ENCODE measurements around the gene JUND.
A peak's percentile ranks its signal among the peaks of the same experiment; 100 is the strongest.

Gene JUND

DNA sequence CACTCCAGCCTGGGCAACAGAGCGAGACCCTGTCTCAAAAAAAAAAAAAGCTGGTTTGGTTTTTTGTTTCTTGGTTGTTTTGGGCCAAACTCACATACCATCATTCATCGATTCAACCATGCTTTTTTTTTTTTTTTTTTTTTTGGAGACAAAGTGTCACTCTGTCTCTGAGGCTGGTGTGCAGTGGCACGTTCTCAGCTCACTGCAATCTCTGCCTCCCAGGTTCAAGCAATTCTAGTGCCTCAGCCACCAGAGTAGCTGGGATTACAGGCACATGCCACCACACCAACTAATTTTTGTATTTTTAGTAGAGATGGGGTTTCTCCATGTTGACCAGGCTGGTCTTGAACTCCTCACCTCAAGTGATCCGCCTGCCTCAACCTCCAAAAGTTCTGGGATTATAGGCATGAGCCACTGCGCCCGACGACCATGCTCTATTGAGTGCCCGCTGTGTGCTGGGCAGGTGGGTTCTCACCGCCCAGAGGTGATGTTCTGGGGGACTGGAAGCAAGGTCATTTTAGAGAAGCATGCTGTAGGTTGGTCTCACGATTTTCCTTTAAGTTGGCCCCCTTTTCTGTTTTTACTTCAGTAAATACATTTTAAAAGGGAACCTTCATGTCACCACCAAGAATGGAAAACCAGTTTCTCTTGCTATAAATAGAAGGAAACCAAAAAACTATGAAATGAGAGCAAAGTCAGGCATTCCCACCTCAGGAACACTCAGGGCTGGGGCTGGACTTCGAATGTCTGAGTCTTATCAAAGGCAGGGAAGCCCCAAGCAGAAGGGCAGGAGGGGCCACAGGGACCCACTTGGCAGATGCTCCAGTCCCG lies 8.3 kb upstream of the JUND start:
- DNase-seq: no peak

DNA sequence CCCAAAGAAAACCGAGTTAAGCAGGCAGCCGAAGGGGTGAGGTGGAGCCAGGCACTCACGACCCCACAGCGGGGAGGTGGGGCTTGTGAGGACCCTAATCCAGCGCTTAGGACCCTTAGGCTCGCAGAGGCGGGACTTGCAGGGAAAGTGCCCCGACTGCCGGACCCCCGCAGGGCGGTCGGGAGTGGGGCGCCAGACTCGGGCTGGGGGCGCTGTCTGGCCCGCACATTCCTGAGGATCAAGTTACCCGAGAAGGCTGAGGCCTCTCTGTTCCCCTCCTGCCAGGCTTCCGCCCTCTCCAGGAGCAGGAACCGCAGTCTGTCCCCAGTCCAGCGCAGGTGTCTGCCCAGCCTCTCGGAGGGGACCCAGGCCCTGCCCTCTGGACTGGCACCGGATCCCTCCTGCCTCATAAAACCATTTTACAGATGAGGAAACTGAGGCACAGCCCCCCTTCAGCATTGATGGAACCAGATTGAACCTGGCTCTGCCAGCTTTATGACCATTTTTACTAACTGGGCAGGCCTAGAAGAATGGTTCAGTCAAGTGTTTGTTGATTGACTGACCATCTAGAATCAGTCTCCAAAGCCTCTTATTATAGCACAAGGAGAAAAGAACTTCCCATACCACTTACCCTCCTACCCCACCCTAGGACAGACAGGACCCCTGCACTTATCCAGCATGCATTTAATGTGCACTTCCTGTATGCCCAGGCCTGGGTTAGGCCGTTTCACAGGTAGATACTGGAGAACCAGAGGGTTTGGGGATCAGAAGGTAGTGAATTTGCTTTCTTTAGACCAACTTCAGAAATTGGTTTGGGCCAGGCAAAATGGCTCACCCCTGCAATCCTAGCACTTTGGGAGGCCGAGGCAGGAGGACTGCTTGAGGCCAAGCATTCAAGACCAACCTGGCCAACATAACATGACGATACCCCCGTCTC lies 6.7 kb upstream of the JUND start:
- peak; percentile 44 for DNase-seq

DNA sequence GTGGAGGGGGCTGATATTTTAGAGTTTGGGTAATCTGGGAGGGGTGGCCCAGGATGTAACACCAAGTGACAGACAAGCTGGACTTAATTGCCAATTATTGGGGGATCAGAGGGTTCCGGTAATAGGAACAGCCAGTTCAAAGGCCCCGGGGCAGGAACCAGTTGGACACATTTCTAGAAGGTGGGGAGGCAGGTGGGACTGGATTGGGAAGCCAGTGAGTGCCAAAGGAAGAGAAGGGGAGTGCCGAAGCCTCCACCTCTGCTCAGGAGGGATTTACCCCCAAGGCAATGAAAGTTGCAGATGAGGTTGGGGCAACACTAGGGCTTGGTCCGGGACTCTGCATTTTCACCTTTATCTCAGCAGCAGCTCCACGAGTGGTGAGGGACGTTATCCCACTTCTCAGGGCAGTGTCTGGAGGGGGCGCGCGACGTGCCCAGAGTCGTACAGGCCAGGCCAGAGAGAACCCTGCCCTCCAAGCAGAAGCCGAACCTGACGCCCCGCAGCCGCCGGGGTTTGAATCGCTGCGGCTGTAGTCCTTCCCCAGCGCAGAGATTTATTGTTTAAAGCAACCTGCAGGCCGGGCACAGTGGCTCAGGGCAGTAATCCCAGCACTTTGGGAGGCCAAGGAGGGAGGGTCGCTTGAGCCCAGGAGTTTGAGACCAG lies 5.7 kb upstream of the JUND start:
- DNase-seq: no peak

DNA sequence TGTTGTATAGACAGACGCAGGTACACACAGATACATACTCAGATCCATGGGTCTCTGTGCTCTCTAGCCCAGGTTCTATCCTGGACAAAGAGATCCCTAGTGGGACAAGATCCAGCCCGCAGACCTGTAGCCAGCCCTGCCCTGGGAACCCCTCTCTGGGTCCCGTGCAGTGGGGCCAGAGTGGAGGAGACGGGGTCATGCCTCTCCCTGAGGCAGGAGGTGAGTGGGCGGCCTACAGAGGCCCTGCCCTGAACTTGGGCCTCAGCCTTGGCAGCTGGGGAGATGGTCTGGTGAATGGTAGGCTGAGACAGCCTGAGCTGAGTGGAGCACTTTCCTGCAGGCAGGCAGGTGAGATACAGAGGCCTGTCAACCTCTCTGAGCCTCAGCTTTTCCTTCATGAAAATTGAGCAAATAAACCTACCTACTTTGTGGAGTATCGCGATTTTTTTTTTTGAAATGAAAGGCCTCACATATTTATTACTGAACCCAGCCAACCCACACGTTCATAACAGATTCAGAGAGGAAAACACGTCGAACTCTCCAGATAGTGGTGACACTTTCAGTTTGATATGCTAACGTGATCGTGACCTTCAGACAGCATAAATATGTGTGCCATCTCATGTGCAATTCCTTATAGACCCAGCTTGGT lies 3.4 kb upstream of the JUND start:
- DNase-seq: no peak

DNA sequence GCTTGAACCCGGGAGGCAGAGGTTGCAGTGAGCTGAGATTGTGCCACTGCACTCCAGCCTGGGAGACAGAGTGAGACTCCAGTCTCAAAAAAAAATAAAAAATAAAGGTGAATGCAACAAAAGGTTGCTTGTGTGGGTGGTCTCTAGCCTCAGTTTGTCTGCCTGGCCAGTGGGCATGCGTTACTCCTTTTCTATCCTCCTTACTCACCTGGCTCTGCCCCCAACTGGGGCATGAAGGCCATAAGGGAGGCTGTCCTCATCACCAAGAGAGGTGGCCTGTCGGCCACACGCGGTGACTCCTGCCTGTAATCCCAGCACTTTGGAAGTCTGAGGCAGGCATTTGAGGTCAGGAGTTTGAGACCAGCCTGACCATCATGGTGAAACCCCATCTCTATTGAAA lies 1.9 kb upstream of the JUND start:
- no peak for DNase-seq

DNA sequence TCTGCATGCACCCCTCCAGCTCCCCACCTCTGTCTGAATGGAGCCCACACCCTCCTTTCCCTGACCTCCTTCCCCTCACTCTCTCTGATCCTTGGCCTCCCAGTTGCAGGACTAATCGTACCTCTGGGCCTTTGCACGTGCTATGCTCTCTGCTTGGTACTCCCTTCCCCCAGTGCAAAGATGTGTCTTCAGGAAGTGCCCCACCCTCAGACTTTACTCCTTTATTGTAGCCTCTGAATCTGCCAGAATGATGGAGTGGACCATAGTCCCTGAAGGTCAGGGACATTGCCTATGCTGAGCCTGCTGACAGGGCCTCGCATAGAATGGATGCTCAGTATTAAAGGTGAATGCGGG lies 1.3 kb upstream of the JUND start:
- peak; percentile 15 for DNase-seq

DNA sequence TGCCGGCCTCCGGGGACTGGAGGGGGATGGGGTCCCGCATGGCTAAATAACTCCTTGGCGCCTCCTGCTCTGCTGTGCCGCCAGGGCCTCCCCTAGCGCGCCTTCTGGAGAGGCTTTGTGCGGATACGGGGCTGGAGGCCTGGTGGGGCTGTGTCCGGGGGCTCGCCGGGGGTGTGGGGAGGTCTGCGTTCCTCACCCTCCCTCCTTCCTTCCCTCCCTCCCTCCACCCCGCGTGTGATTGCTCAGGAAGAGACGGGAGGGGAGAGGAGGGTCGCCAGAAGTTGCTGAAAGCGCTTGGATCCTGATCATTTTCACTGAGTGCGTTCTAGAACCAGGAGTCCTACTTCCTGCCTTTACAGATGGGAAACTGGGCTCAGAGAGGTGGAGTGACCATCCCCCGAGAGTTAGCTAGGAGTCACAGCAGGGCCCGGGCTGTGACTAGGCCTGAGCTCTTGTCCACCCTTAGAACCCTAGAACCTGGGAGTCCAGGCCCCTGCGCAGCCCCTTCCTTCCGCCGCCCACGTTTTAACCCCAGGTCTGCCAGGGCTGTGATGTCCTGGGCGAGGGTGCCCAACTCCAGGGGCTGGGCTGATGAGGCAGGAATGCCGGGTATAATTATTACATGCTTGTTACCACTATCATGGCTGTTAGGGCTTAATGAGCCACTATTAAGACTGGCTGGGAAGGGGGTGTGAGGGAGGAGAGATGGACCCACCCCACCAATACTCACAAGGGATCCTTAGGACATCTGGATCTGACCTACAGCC lies 782 bp upstream of the JUND start:
- DNase-seq: no peak

DNA sequence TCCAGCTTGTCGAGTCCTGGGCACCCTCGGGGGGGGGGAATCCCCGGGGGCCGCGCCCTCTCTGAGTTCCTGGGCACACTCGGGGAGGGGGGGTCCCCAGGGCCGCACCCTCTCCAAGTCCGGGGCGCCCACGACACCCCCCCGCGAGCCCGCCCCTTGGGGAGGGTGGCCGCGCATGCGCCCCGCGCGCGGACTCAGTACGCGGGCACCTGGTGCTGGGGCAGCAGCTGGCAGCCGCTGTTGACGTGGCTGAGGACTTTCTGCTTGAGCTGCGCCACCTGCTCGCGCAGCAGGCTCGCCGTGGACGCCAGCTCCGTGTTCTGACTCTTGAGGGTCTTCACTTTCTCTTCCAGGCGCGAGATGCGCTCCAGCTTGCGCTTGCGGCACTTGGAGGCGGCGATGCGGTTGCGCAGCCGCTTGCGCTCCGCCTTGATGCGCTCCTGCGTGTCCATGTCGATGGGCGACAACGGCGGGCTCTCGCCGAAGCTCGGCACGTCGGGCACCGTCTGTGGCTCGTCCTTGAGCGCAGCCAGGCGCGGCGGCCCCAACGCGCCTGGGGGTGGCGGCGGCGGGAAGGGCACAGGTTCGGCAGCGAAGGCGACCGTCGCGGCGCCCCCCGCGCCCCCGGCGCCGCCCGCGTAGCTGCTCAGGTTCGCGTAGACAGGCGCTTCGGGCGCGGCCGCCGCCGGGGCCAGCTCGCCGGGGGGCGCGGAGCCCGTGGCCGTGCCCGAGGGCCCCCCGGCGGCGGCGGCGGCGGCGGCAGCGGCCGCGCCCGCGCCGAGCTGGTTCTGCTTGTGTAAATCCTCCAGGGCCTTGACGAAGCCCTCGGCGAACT lies 958 bp downstream of the JUND start:
- peak; percentile 71 for DNase-seq

DNA sequence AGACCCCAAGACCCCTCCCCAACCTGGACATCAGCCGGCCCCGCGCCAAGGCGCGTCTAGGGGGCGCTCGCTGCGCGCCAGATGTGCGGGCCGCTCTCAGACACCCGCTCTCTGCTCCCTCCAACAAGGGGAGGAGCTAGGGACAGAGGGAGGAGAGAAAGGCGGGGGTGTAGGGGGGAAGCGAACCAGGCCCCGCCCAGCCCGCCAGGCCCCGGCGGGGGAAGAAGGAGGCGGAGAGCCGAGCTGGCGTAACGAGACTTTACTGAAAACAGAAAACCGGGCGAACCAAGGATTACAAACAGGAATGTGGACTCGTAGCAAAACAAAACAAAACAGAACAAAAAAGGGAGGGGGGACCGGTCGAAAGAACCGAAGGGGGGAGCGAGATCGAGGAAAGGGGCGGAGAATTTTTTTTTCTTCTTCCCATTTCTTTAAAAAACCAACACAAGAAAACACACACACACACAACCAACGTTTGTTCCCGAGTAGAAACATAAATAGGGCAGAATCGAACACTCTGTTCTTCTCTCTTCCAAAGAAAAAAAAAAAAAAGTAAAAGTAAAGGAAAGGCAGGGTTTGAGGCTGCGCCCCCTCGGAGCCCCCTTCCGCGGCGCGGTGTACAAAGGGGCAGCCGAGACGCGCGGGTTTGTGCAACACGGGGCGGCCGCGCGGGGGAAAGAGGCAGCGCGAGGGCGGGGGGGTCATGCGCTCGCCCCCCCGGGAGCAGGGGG lies 1.7 kb downstream of the JUND start:
- DNase-seq: peak; percentile 96

DNA sequence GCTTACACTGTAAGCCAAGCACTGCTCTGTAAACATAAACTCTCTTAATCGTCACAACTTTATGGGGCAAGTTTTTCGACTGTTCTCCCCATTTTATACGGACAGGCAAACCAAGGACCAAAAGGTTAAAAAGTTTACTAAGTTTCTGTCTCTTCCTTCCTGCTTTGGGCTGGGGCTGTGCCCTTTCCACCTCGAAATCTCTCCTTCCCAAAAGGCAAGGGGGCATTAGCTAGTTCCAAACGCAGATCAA lies 2.2 kb downstream of the JUND start:
- no peak for DNase-seq

DNA sequence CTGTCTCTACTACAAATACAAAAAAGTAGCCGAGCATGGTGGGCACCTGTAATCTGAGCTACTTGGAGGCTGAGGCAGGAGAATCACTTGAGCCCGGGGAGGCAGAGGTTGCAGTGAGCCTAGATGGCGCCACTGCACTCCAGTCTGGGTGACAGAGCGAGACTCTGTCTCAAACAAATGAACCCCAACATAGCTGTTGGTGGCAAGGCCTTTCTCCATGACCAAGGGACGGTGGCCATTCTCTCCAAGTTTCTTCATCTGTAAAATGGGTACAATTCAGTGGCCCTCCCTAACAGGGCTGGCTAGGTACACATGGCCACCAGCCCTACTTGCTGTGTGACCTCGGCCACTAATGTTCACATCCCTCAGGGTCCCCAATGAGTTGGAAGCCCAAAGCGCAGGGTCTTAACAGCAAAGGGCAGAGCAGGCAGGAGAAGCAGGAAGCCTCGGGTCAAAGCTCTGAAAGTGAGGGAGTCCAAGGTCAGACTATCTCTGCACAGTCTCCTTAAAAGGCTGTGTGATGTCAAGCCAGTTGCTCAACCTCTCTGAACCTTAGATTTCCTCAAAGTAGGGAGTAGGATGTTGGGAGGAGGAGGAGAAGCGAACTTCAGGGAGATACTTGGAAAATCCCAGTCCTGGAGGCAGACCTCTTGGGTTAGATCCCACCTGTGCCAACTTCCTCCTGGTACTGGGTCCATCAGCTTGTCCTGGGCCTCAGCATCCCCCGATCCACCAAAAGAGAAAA lies 2.7 kb downstream of the JUND start:
- DNase-seq: peak; percentile 19

DNA sequence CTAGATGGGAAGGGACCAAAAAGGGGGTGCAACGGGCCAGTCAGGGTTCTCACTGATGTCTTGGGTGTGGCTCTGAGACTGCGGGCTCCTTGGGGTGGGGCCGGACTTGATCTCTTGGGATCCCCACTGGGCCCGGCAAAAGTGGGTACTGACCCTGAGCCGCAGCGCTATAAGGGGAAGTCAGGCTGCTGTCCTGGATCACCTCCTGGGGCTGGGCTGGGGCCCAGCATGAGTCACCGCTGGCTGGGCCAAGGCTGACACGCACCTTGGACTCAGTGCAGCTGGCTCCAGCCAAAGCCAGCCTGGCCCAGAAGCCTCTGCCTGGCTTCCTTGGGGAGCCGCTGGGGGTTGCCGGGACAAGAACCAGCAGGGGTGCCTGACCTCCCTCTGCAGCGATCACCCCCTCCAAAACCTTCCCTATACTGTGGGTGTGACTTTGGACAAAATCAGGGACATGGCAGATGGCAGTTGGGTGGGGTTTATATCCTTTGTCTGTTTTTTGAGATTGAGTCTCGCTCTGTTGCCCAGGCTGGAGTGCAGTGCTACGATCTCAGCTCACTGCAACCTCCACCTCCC lies 6.6 kb downstream of the JUND start:
- peak; percentile 71 for DNase-seq

DNA sequence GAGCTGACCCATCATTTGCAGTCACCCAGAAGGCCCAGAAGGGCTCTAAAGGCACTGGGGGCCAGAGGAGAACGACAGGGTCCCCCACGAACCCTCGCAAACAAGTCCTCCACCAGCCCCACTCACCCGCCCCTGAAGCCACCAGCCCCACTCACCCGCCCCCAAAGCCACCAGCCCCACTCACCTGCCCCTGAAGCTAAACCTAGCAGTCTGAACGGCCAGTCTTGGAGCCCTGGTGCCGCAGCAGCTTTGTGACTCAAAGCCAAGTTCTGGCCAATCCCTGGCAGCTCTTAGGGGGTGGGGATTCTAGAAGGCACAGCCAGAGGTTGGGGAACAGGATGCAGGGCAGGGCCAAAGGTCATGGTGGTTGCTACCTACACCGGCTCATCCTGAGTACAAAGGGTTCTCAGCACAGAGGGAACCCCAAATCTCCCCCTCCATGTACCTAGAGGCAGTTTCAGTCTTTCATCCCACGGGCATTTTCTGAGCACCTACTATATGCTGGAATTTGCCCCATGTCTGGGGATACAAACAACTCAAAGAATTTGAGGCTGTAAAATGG lies 7.1 kb downstream of the JUND start, which contains the start of gene IQCN:
TSS of gene IQCN (minus strand) at position 234 of the 562 bp plus-strand sequence. CDS start 4,974 bp downstream, outside the sequence.
- no peak for DNase-seq

DNA sequence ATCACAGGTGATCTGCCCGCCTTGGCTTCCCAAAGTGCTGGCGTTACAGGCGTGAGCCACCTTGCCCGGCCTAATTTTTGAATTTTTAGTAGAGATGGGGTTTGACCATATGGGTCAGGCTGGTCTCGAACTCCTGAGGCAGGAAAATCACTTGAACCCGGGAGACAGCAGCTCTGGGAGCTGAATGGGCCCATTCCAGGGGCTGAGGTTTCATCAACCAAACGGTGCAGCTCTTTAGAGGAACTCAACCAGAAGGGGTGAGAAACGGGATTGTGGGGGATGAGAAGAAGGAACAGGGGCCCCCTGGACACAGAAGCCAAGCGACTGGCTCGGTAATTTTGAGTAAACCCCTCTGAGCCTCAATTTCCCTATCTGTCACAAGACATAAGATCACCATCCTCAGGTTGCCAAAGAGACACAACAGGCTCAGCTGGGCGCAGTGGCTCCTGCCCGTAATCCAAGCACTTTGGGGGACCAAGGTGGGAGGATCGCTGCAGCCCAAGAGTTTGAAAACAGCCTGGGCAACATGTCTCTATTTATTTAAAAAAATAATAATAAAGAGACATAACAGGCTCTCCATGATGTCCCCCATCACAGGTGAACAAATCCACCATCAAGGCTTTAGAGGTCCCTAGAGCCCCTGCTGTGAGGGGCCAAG lies 7.7 kb downstream of the JUND start:
- no peak for DNase-seq

DNA sequence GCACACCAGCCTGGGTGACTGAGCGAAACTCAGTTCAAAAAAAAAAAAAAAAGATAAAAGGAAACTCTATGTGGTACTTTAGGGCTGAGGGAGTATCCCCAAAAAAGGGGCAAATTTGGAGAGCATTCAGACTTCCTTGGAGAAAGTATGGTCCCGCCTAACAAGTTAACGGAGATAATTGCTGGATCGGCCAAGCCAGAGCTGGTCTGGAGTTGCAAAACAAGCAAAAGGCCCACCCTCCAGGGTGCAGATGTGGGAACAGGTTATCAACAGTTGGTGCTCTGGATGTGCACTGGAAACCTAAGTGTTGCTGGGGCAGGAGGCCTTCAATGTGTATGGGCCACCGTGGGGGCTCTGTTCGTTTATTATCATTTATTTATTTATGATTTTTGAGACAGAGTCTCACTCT lies 10.0 kb downstream of the JUND start:
- DNase-seq: no peak

DNA sequence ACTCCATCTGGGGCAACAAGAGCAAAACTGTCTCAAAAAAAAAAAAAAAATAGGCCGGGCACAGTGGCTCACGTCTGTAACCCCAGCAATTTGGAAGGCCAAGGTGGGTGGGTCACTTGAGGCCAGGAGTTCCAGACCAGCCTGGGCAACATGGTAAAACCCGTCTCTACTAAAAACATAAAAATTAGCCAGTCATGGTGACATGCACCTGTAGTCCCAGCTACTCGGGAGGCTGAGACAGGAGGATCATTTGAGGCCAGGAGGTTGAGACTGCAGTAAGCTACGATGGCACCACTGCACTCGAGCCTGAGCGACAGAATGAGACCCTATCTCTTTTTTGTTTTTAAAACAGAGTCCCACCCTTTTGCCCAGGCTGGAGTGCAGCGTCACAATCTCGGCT lies 11.1 kb downstream of the JUND start:
- no peak for DNase-seq

DNA sequence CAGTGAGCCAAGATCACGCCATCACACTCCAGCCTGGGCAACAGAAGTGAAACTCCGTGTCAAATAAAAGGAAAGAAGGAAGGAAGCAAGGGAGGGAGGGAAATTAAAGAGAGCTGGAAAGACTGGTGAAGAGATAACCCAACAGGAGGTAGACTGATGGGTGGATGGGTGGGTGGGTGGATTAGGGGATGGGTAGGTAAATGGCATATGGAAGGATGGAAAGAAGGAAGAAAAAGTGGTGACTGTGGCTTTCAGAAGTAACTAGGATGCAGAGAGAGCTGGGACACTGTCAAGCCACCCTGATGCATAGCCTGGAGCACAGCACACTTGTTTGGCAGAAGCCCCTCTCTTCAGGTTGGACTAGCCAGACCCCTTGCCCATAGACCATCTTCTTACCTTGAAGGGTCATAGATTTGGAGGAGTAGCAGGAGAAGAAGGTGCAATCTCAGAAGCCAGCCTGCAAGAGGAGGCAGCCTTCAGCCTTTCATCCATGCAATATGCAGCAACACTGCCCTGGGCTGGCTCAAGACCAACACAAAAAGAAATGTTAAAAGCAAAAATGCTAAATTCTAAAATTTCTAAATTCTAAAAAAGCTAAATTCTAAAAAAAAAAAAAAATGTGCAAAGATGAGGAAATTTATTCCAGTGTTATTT lies 12.2 kb downstream of the JUND start:
- DNase-seq: no peak

All from fibroblast of skin of right biceps (primary cell).